Calu3 (cell line): ENCODE results near the gene LRFN2. TPM values are rescaled to one million over a fixed set of nuclear protein-coding genes. Genes with fewer than 3 reads are reported as not detected.

Experiments
- BruUV-seq: library from RNA; stranded (reverse); fragments of 400-500 nt; replicated peaks from 2 replicates; lab custom pipeline; 2021; lab: Mats Ljungman, UMichigan
- CTCF ChIA-PET: fragments of 300-600 bp; sonication (Branson Sonifier 250); formaldehyde crosslinking; loops from one replicate; lab custom pipeline; 2022; ENCODE audit warnings: antibody characterized with exemption; lab: Charles Lee
- DNase-seq: peaks from one replicate; pipeline ENCODE4 v3.0.0; 2022
- H3K27ac Mint-ChIP-seq: one replicate; pipeline ENCODE4 v1.8.0; 2022; ENCODE audit warnings: mixed read lengths; ENCODE audit not compliant: unreplicated experiment
- H3K27me3 Mint-ChIP-seq: one replicate; pipeline ENCODE4 v1.8.0; 2022; ENCODE audit warnings: mixed read lengths; ENCODE audit not compliant: unreplicated experiment
- H3K36me3 Mint-ChIP-seq: one replicate; pipeline ENCODE4 v1.8.0; 2022; ENCODE audit warnings: mild to moderate bottlenecking, moderate library complexity, mixed read lengths; ENCODE audit not compliant: insufficient read depth, unreplicated experiment
- H3K4me1 Mint-ChIP-seq: one replicate; pipeline ENCODE4 v1.8.0; 2022; ENCODE audit warnings: mild to moderate bottlenecking, low read depth, mixed read lengths; ENCODE audit not compliant: unreplicated experiment
- H3K4me3 Mint-ChIP-seq: one replicate; pipeline ENCODE4 v1.8.0; 2022; ENCODE audit warnings: mild to moderate bottlenecking, low read depth, moderate library complexity, mixed read lengths; ENCODE audit not compliant: unreplicated experiment
- H3K9me3 Mint-ChIP-seq: one replicate; pipeline ENCODE4 v1.8.0; 2022; ENCODE audit warnings: low read depth, mixed read lengths; ENCODE audit not compliant: unreplicated experiment
- intact Hi-C: fragments of 100-400 bp; cut with micrococcal nuclease; formaldehyde crosslinking; loops from one replicate; pipeline ENCODE4 v1.10.0; 2022; ENCODE audit not compliant: unreplicated experiment
- total RNA-seq: library from RNA; stranded (reverse); gene quantifications from 2 replicates; pipeline ENCODE4 v1.2.3, GENCODE V29; 2022
- TF ChIP-seq, protein P1 (sequence below): fragments of 200-600 bp; IDR thresholded peaks from one replicate; pipeline ENCODE4 v1.8.0; 2022; ENCODE audit warnings: antibody characterized with exemption; ENCODE audit not compliant: unreplicated experiment

The LRFN2 gene
- total RNA-seq, 1 experiment from 2014 or later = not detected

DNA sequence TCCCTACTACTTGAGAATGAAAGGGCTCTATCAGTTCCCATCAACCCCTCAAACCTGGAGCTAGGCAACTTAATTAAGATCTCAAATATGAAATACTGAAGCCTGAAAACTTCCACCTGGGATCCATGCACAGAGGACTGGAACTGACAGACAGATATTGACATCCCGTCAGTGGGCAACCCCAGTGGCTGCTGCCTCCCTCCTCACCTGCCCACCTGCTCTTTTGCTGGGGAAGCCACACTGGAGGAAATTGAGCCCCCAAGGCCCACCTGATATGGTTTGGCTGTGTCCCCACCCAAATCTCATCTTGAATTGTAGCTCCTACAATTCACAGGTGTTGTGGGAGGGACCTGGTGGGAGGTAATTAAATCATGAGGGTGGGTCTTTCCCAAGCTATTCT, 192.8 kb downstream of the LRFN2 start:
- CTCF ChIA-PET = no interaction called here
- H3K27me3 Mint-ChIP-seq = peaks cover 56% of the 10 kb centered on the region
- H3K9me3 Mint-ChIP-seq = peaks cover 3% of the 10 kb centered on the region
- intact Hi-C loops = no loop called here
- no peak for DNase-seq
- H3K36me3 Mint-ChIP-seq = no peaks in the 10 kb centered on the region
- no TSS peak for BruUV-seq
- TF ChIP-seq, protein P1, sequence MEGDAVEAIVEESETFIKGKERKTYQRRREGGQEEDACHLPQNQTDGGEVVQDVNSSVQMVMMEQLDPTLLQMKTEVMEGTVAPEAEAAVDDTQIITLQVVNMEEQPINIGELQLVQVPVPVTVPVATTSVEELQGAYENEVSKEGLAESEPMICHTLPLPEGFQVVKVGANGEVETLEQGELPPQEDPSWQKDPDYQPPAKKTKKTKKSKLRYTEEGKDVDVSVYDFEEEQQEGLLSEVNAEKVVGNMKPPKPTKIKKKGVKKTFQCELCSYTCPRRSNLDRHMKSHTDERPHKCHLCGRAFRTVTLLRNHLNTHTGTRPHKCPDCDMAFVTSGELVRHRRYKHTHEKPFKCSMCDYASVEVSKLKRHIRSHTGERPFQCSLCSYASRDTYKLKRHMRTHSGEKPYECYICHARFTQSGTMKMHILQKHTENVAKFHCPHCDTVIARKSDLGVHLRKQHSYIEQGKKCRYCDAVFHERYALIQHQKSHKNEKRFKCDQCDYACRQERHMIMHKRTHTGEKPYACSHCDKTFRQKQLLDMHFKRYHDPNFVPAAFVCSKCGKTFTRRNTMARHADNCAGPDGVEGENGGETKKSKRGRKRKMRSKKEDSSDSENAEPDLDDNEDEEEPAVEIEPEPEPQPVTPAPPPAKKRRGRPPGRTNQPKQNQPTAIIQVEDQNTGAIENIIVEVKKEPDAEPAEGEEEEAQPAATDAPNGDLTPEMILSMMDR = no peak
- H3K4me3 Mint-ChIP-seq = no peak overlapping the region
- no peak overlapping the region for H3K27ac Mint-ChIP-seq
- no peaks in the 10 kb centered on the region for H3K4me1 Mint-ChIP-seq

DNA sequence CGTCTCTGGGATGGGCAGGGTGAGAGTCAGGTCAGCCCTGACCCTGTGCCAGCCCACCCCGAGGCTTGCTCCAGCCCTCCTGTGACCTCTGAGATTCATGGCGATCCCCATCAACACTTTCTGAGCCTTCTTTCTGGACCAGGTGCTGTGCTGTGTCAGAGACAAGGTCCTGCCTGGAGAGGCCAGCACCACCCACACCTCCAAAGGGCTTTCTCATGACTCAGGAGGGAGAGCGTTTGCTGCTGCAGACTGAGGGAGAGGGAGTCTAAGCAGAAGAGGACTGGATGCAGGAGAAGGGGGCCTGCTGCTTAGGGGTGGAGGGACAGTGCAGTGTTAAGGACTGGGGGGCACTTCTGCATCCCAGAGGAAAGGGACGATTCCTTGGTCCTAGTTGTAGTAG, 193.5 kb downstream of the LRFN2 start:
- BruUV-seq = no TSS peak
- Mint-ChIP-seq H3K27me3 (peaks cover 58% of the 10 kb centered on the region), H3K27ac (no peak overlapping the region)

DNA sequence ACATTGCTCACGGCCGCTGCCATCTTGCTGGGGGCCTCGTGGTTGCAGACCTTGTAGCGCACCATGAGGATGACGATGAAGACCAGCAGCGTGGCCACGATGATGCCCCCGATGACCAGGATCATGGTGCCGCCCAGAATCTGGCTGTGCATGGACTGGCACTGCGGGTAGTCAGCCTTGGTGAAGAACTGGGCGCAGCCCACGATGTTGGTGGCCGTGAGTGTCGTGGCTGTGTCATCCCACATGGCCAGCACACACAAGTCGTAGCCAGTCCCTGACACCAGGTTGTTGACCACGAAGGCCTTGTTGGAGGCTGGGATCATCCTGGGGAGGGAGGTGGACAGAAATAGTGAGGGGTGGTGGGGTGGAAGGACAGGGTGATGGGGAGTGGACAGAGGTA, 194.6 kb downstream of the LRFN2 start:
- CTCF ChIA-PET = no interaction called here
- Mint-ChIP-seq H3K4me3 (no peak overlapping the region), H3K4me1 (no peaks in the 10 kb centered on the region), H3K27me3 (peaks cover 65% of the 10 kb centered on the region), H3K9me3 (peaks cover 3% of the 10 kb centered on the region), H3K27ac (no peak overlapping the region), H3K36me3 (no peaks in the 10 kb centered on the region)
- no TSS peak for BruUV-seq
- intact Hi-C loops = no loop called here
- no peak for DNase-seq
- TF ChIP-seq, protein P1 = no peak

More for the DNA sequence above, 193.5 kb downstream of the LRFN2 start:
- DNase-seq = no peak
- CTCF ChIA-PET = no interaction called here
- TF ChIP-seq, protein P1 = no peak
- intact Hi-C loops = no loop called here
- H3K4me3 Mint-ChIP-seq = no peak overlapping the region
- no peaks in the 10 kb centered on the region for H3K4me1 Mint-ChIP-seq
- peaks cover 3% of the 10 kb centered on the region for H3K9me3 Mint-ChIP-seq
- no peaks in the 10 kb centered on the region for H3K36me3 Mint-ChIP-seq

DNA sequence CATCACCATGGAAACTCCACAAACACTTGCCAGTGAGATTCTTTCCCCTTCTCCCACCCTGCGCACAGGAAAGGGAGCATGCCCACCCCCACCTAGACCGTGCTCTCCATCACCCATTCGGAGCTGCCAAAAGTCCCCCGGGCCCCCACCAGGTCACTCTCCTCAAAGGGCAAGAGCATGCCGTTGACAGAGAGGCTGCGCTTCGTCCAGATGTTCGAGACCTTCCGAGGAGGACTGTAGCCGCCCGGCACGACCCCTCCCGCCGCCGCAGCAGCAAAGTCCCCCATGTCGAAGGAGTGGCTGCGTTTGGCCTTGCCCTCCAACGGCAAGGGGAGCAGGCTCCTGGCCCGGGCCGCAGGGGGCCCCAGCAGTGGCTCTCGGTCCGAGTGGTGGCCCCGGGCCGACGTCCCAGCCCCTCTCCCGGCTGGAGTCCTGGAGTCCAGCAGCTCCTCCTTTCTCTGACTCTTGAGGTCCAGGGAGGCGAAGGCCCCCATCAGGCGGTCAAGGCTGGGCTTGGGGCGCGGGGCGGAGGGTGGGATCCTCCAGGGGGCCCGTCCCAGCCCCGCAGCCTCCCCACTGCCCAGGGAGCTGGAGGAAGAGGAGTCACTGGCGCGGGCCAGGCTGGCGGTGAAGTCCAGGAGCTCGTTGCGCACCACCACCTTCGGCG, 195.2 kb downstream of the LRFN2 start:
- CTCF ChIA-PET = no interaction called here
- DNase-seq = no peak
- TF ChIP-seq, protein P1 = no peak
- Mint-ChIP-seq H3K27ac (no peak overlapping the region), H3K4me1 (no peaks in the 10 kb centered on the region), H3K9me3 (peaks cover 3% of the 10 kb centered on the region), H3K27me3 (peaks cover 65% of the 10 kb centered on the region), H3K36me3 (no peaks in the 10 kb centered on the region), H3K4me3 (no peak overlapping the region)
- no TSS peak for BruUV-seq
- intact Hi-C loops = no loop called here
